Suprapubic skin (tissue), 4 donors: ENCODE results near the gene BBIP1. TPM values are rescaled to one million over a fixed set of nuclear protein-coding genes. Genes with fewer than 3 reads are reported as not detected.

Source experiments
- DNase-seq, 2 donors: peaks; one replicate each; pipeline ENCODE4 v3.0.0-alpha.2; 2019; ENCODE audit warnings: low spot score in 2 of 2
- H3K27ac ChIP-seq: fragments of 200-600 bp; sonication (generic); one replicate; pipeline ENCODE4 v1.5.1; 2019
- H3K27me3 ChIP-seq: fragments of 200-600 bp; sonication (generic); one replicate; pipeline ENCODE4 v1.5.1; 2019
- H3K36me3 ChIP-seq: fragments of 200-600 bp; sonication (generic); one replicate; pipeline ENCODE4 v1.5.1; 2019
- H3K4me1 ChIP-seq: fragments of 200-600 bp; sonication (generic); one replicate; pipeline ENCODE4 v1.5.1; 2019
- H3K4me3 ChIP-seq: fragments of 200-600 bp; sonication (generic); one replicate; pipeline ENCODE4 v1.5.1; 2019; ENCODE audit warnings: mild to moderate bottlenecking
- H3K9me3 ChIP-seq: fragments of 200-600 bp; sonication (generic); one replicate; pipeline ENCODE4 v1.5.1; 2019
- EP300 ChIP-seq: sonication (generic); formaldehyde crosslinking; IDR thresholded peaks from one replicate; pipeline ENCODE4 v1.6.1; 2017; ENCODE audit warnings: antibody characterized with exemption
- POLR2A ChIP-seq, 2 donors: fragments of 450-650 bp; IDR thresholded peaks; one replicate each; pipeline ENCODE4 v1.6.1; 2017; ENCODE audit warnings: antibody characterized with exemption in 2 of 2, mild to moderate bottlenecking in 2 of 2, moderate library complexity in 2 of 2
- POLR2AphosphoS5 ChIP-seq, 3 donors: sonication (generic); formaldehyde crosslinking; IDR thresholded peaks; one replicate each; pipeline ENCODE4 v1.6.1; 2017; ENCODE audit warnings: antibody characterized with exemption in 3 of 3
- WGBS: methylation state at CpG from one replicate; pipeline ENCODE4 v1.1.5; 2018; 5-methylcytosine and 5-hydroxymethylcytosine counted together
- total RNA-seq, 4 donors: library from RNA; depleted of rRNA; stranded (reverse); fragments of >200 nt; gene quantifications; one replicate each; pipeline ENCODE4 v1.1.0, GENCODE V29; 2016
- TF ChIP-seq, protein P1 (sequence below), 2 donors: fragments of 200-600 bp in 1 of 2; fragments of 450-650 bp in 1 of 2; sonication (generic) in 1 of 2; IDR thresholded peaks; one replicate each; pipeline ENCODE4 v1.5.1; 2016 to 2019; ENCODE audit warnings: antibody characterized with exemption in 2 of 2, mild to moderate bottlenecking in 1 of 2, moderate library complexity in 1 of 2

The BBIP1 gene
- total RNA-seq, 4 donors from 2014 or later, result 6.5 to 14.0 (median 10.3) TPM

DNA sequence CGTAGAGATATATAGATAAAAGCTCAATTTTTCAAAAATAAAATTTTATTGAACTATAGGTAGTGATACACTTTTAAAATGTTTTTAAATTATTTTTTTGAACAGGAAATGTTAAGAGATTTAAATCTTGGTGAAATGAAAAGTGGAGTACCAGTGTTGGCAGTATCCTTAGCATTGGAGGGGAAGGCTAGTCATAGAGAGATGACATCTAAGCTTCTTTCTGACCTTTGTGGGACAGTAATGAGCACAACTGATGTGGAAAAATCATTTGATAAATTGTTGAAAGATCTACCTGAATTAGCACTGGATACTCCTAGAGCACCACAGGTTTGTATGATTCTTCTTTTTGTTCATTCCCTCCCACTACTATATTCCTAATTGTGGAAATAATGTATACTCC is 31.4 kb downstream of the BBIP1 start:
- H3K9me3 ChIP-seq, result no peaks in the 10 kb centered on the region
- WGBS, result 95% methylated on average over 1 of the region's 1 CpG
- H3K4me3 ChIP-seq, result no peak overlapping the region
- TF ChIP-seq, protein P1, sequence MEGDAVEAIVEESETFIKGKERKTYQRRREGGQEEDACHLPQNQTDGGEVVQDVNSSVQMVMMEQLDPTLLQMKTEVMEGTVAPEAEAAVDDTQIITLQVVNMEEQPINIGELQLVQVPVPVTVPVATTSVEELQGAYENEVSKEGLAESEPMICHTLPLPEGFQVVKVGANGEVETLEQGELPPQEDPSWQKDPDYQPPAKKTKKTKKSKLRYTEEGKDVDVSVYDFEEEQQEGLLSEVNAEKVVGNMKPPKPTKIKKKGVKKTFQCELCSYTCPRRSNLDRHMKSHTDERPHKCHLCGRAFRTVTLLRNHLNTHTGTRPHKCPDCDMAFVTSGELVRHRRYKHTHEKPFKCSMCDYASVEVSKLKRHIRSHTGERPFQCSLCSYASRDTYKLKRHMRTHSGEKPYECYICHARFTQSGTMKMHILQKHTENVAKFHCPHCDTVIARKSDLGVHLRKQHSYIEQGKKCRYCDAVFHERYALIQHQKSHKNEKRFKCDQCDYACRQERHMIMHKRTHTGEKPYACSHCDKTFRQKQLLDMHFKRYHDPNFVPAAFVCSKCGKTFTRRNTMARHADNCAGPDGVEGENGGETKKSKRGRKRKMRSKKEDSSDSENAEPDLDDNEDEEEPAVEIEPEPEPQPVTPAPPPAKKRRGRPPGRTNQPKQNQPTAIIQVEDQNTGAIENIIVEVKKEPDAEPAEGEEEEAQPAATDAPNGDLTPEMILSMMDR (IDR thresholded peaks at IDR 0.05), result no peak
- TF ChIP-seq EP300 (no peak), POLR2AphosphoS5 (IDR thresholded peaks at IDR 0.05) (no peak), POLR2A (IDR thresholded peaks at IDR 0.05) (no peak)
- peaks cover 89% of the 10 kb centered on the region for H3K36me3 ChIP-seq
- H3K27ac ChIP-seq, result no peak overlapping the region
- DNase-seq, result no peak
- peaks cover 3% of the 10 kb centered on the region for H3K4me1 ChIP-seq
- H3K27me3 ChIP-seq, result no peaks in the 10 kb centered on the region

DNA sequence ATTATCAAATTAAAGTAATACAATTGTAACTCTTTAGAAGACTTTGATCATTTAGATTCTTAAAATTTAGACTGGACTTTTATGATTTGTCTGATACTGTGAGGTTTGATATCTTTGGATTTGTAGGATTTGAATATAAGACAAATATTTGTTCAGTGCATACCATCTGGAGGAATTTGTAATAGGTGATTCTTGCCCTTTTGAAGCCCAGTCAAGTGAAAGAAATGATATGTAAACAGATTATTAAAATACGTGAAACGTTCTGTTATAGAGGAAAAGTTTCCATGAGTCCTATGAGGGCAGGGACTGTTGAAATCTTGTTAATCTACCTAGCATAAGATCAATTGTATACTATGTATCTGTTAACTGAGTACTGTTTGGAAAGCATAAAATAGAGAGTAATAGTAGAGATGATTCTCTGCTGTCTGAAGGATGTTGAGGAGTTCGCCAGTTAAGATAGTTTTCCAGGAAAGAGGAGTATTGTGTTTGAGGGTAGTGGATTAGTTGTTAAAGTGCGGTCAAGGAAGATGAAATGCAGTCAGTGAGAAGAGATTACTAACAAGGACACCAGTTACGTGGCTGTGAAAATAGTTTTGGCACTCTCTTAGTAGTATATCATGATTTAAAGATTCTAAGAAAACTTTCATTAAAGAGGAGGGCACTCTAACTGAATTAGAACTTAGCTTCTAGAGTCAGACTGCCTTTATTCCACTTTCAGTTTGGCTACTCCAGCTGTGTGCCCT is 32.9 kb downstream of the BBIP1 start:
- H3K9me3 ChIP-seq, result no peaks in the 10 kb centered on the region
- 53% methylated on average over 5 of the region's 5 CpGs for WGBS
- H3K4me3 ChIP-seq, result no peak overlapping the region
- DNase-seq, result no peak
- H3K4me1 ChIP-seq, result peaks cover 8% of the 10 kb centered on the region
- H3K36me3 ChIP-seq, result peaks cover 91% of the 10 kb centered on the region
- TF ChIP-seq POLR2A (IDR thresholded peaks at IDR 0.05) (no peak), POLR2AphosphoS5 (IDR thresholded peaks at IDR 0.05) (no peak), EP300 (no peak)
- TF ChIP-seq, protein P1 (IDR thresholded peaks at IDR 0.05), result no peak
- H3K27me3 ChIP-seq, result no peaks in the 10 kb centered on the region
- H3K27ac ChIP-seq, result no peak overlapping the region

DNA sequence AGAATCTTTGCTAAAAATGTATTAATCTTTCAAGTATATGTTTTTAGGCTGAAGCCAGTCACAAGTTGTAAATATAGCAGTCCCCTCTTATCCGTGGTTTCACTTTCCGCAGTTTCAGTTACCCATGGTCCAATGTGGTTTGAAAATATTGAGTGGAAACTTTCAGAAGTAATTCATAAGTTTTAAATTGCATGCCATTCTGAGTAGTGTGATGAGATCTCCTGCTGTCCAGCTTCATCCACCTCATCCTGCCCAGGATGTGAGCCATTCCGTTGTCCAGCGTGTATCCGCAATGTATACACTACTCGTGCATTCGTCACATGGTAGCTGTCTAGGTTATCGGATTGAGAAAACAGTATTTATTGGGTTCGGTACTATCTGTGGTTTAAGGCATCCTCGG is 35.1 kb downstream of the BBIP1 start:
- H3K27me3 ChIP-seq, result no peaks in the 10 kb centered on the region
- peaks cover 21% of the 10 kb centered on the region for H3K4me1 ChIP-seq
- H3K9me3 ChIP-seq, result no peaks in the 10 kb centered on the region
- TF ChIP-seq POLR2A (IDR thresholded peaks at IDR 0.05) (no peak), EP300 (no peak), POLR2AphosphoS5 (IDR thresholded peaks at IDR 0.05) (no peak)
- TF ChIP-seq, protein P1 (IDR thresholded peaks at IDR 0.05), result no peak
- H3K36me3 ChIP-seq, result peaks cover 86% of the 10 kb centered on the region
- H3K27ac ChIP-seq, result no peak overlapping the region
- no peak for DNase-seq
- 85% methylated on average over 10 of the region's 10 CpGs for WGBS
- H3K4me3 ChIP-seq, result no peak overlapping the region

DNA sequence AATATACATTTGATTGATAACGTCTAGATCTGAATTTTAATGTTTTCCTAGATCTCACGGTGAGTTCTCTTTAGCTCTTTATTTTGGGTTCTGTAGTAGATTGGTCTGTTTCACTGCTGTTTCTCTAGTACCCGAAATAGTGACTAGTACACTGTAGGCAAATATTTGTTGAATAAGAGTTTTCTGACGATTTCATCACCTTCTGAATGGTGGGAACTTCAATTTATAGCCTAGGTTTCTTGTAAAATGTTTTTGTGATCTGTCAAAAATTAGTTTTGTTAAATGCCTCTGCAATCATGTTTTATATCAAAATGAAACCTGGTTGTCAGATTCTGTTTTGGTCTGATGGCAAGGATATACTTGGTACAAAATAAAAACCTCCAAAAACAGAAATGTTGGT is 37.1 kb downstream of the BBIP1 start:
- H3K4me3 ChIP-seq, result no peak overlapping the region
- H3K27ac ChIP-seq, result no peak overlapping the region
- no peaks in the 10 kb centered on the region for H3K27me3 ChIP-seq
- no peak for DNase-seq
- H3K36me3 ChIP-seq, result peaks cover 84% of the 10 kb centered on the region
- no peak for TF ChIP-seq POLR2AphosphoS5 (IDR thresholded peaks at IDR 0.05)
- TF ChIP-seq EP300, result no peak
- TF ChIP-seq, protein P1 (IDR thresholded peaks at IDR 0.05), result no peak
- H3K9me3 ChIP-seq, result no peaks in the 10 kb centered on the region
- H3K4me1 ChIP-seq, result peaks cover 39% of the 10 kb centered on the region
- 63% methylated on average over 4 of the region's 4 CpGs for WGBS

DNA sequence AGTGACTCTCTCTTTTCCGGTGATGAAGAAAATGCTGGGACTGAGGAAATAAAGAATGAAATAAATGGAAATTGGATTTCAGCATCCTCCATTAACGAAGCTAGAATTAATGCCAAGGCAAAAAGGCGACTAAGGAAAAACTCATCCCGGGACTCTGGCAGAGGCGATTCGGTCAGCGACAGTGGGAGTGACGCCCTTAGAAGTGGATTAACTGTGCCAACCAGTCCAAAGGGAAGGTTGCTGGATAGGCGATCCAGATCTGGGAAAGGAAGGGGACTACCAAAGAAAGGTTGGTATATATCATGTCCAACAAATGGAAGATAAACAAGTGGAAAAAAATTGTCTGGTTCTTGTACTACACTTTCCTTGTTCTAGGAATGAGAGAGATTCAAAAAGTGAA is 37.7 kb downstream of the BBIP1 start:
- Histone ChIP-seq H3K36me3 (peaks cover 78% of the 10 kb centered on the region), H3K27me3 (no peaks in the 10 kb centered on the region), H3K27ac (no peak overlapping the region), H3K4me1 (peaks cover 43% of the 10 kb centered on the region), H3K9me3 (no peaks in the 10 kb centered on the region), H3K4me3 (no peak overlapping the region)
- TF ChIP-seq POLR2AphosphoS5 (IDR thresholded peaks at IDR 0.05) (no peak), POLR2A (IDR thresholded peaks at IDR 0.05) (no peak), EP300 (no peak)
- TF ChIP-seq, protein P1 (IDR thresholded peaks at IDR 0.05), result no peak
- WGBS, result 74% methylated on average over 9 of the region's 9 CpGs
- no peak for DNase-seq
